AG04450 (cell line): ENCODE results near the gene ACTG1. TPM values are rescaled to one million over a fixed set of nuclear protein-coding genes. Genes with fewer than 3 reads are reported as not detected.

ENCODE experiments used
- CTCF ChIA-PET: fragments of 300-600, 350-600 bp; formaldehyde crosslinking; extraction: SDS; loops from one replicate; lab custom pipeline; 2022; ENCODE audit warnings: antibody characterized with exemption, inconsistent platforms; lab: Charles Lee
- POLR2A ChIA-PET: fragments of 350-600 bp; formaldehyde crosslinking; extraction: SDS; loops from one replicate; lab custom pipeline; 2021; ENCODE audit warnings: antibody characterized with exemption, inconsistent platforms; lab: Yijun Ruan, JAX
- DNase-seq: peaks from one replicate; pipeline ENCODE4 v3.0.0-alpha.2; 2011; ENCODE audit warnings: low read depth, low spot score
- H3K27ac ChIP-seq: one replicate; pipeline ENCODE4 v1.5.1; 2012; ENCODE audit warnings: low read depth, low read length, control low read depth
- H3K27me3 ChIP-seq: one replicate; pipeline ENCODE4 v1.6.0; 2012; ENCODE audit warnings: low read length; ENCODE audit not compliant: control insufficient read depth, insufficient read depth
- H3K4me3 ChIP-seq: 2 replicates; pipeline ENCODE4 v1.5.1; 2011; ENCODE audit warnings: mild to moderate bottlenecking, low read depth, low read length, control low read depth
- H3K9me3 ChIP-seq: 2 replicates; pipeline ENCODE4 v1.5.1; 2012; ENCODE audit warnings: low read length; ENCODE audit not compliant: control insufficient read depth, insufficient read depth
- CTCF ChIP-seq: IDR thresholded peaks from 2 replicates; pipeline ENCODE4 v1.5.1; 2011; ENCODE audit warnings: low read depth, low read length, control low read depth, inconsistent platforms
- polyA plus RNA-seq: library from polyadenylated mRNA; depleted of rRNA; stranded (reverse); fragments of >200 nt; gene quantifications from 2 replicates; pipeline ENCODE4 v1.2.3, GENCODE V29; 2011

Gene ACTG1
- polyA plus RNA-seq, 1 experiment: 2,721 TPM

GRCh38 chr17:81539571-81539900 lies 26.9 kb upstream of the ACTG1 start:
- CTCF ChIA-PET: no interaction called here
- POLR2A ChIA-PET: interaction anchor here (1.4 kb wide), 1 partner anchor 13 kb away, joined by 3 read pairs; the partner anchor contains the start of gene FAAP100
- DNase-seq: no peak
- Histone ChIP-seq H3K27ac (no peak overlapping the region), H3K27me3 (peaks cover 7% of the 10 kb centered on the region), H3K4me3 (no peak overlapping the region), H3K9me3 (no peaks in the 10 kb centered on the region; the same call in 1 of the 2 replicates)
- TF ChIP-seq CTCF: no peak

DNA sequence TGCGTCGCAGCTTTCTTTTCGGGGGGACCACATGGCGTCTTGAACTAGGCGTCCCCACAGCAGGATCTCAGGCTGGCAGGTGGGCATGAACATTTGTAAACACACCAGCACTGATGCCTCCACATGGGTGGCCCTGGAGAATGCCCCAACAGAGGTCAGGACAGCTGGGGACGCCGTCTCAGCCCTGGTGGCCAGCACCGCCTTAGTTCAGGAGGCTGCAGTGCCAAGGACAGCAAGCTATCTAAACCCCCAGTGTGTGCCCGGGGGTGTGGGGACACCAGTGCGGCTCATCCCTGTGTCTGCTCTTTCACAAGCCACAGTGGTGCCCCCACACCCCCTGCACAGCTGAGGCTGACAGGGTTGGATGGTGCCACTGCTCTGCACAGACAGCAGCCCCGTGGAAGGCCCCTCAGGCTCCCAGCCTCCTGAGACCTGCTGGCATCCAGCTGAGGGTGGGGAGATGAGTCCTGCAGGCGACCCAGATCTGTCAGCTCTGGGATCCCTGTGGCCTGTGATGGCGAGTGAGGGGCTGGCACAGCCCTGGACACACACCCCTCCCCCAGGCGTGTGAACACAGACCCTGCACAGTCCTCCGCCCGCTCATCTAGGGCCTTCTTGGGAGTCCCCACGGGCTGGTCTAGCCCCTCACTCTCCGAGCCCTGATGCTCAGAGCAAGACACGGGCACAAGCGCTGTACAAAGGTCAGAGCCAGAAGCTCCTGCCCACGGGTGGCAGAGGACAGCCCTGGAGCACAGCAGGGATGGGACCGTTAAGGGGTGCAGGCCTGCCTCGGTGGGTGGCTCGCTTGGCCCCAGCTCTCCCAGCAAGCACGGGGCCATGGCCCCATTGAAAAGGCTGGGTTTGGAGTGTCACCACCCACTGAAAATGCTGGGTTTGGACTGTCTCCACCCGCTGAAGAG lies 26.3 kb upstream of the ACTG1 start:
- DNase-seq: no peak
- Histone ChIP-seq H3K27me3 (peaks cover 7% of the 10 kb centered on the region), H3K4me3 (no peak overlapping the region), H3K9me3 (no peaks in the 10 kb centered on the region; the same call in 1 of the 2 replicates), H3K27ac (no peak overlapping the region)
- ChIA-PET POLR2A (interaction anchor here (1.0 to 1.4 kb wide), 2 partner anchors 14 to 21 kb away, joined by 3 read pairs; partner anchors contain the start of gene FAAP100), CTCF (interaction anchor here (1.0 kb wide), 1 partner anchor 62 kb away, joined by 3 read pairs; no protein-coding TSS in a partner anchor)
- TF ChIP-seq CTCF: no peak

DNA sequence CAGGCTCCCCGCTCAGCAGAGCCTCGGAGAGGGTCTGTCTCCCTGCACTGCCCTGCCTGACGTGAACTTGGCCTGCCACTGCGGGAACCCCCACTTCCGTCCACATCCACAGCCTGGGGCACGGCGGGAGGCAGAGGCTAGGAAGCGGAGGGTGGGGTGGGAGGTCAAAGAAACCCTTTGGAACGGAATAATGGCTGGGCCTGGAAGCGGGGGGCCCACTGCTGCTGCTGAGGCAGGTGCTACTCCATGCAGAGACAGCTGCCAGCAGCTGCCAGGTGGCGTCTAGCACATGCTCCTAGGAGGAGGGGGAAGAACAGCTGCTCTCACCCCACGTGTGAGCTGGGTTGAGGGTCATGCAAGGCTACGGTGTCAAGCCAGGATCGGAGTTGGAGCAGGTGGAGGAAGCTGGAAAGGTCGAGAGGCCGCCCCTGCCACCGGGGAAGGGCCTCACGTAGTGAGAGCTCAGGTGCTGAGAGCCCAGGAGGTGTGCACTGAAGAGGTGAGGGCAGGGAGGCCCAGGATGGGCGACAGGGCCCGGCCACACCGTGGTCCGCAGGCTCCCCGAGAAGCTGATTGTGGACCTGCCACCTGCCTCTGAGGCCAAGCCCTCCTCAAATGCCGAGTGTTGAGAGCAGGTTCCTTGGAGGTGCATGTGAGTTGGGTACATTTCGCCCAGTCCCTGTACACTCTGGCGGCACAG lies 25.4 kb upstream of the ACTG1 start:
- H3K27ac ChIP-seq: no peak overlapping the region
- no peak for TF ChIP-seq CTCF
- CTCF ChIA-PET: interaction anchor here (0.5 to 1.0 kb wide), 3 partner anchors 63 to 285 kb away, joined by 3 read pairs; no protein-coding TSS in a partner anchor
- POLR2A ChIA-PET: interaction anchor here (1.0 to 1.4 kb wide), 2 partner anchors 14 to 20 kb away, joined by 3 read pairs; partner anchors contain the start of gene FAAP100
- no peak for DNase-seq
- H3K27me3 ChIP-seq: peaks cover 7% of the 10 kb centered on the region
- no peaks in the 10 kb centered on the region; the same call in 1 of the 2 replicates for H3K9me3 ChIP-seq
- no peak overlapping the region for H3K4me3 ChIP-seq

GRCh38 chr17:81537343-81537855 lies 24.8 kb upstream of the ACTG1 start:
- Histone ChIP-seq H3K9me3 (no peaks in the 10 kb centered on the region; the same call in 1 of the 2 replicates), H3K27me3 (peaks cover 7% of the 10 kb centered on the region), H3K4me3 (no peak overlapping the region), H3K27ac (no peak overlapping the region)
- no peak for DNase-seq
- TF ChIP-seq CTCF: peak; percentile 45
- ChIA-PET CTCF (interaction anchor here (0.5 to 1.0 kb wide), 3 partner anchors 64 to 284 kb away, joined by 3 read pairs; no protein-coding TSS in a partner anchor), POLR2A (interaction anchor here (1.0 kb wide), 1 partner anchor 19 kb away, joined by 3 read pairs; no protein-coding TSS in a partner anchor)
